ENCODE measurements around the gene ARAP1.

GRCh38 chr11:72751116-72752087 is 806 bp downstream of the ARAP1 start:
- TF ChIP-seq POLR2AphosphoS5 (IDR thresholded peaks at IDR 0.05; ENCODE audit: low read depth, low read length) (no peak), POLR2A (IDR thresholded peaks at IDR 0.05; ENCODE audit: low read depth, low read length) (no peak)

Data from GM12892 (cell line).